SK-N-SH treated with all-trans-retinoic acid at 6 μM for 48 hours (cell line): ENCODE measurements around the gene ZDHHC3.

Experiments
- ATAC-seq: fragments of 200-7000 bp; cut with Tn5 transposase; 3 replicates; pipeline ENCODE4 v1.9.1; 2020; ENCODE audit warnings: mild to moderate bottlenecking, moderate library complexity
- ARNTL ChIP-seq: fragments of 450-650 bp; formaldehyde crosslinking; IDR thresholded peaks from 2 replicates; pipeline ENCODE4 v1.5.0; 2020; ENCODE audit warnings: low read depth, mild to moderate bottlenecking, moderate library complexity, borderline replicate concordance
- BACH2 ChIP-seq: fragments of 250-450 bp; sonication (Bioruptor Pico); IDR thresholded peaks from 2 replicates; pipeline ENCODE4 v1.9.0; 2021; ENCODE audit warnings: mild to moderate bottlenecking, borderline replicate concordance
- CREB5 ChIP-seq: fragments of 250-450 bp; sonication (Bioruptor Pico); IDR thresholded peaks from 2 replicates; pipeline ENCODE4 v1.5.1; 2020; ENCODE audit warnings: low read depth, mild to moderate bottlenecking, moderate library complexity
- CSDC2 ChIP-seq: fragments of 250-450 bp; sonication (Bioruptor Pico); IDR thresholded peaks from 2 replicates; pipeline ENCODE4 v1.5.0; 2020; ENCODE audit warnings: mild to moderate bottlenecking, moderate library complexity
- CSRNP3 ChIP-seq: fragments of 250-450 bp; sonication (Bioruptor Pico); IDR thresholded peaks from 2 replicates; pipeline ENCODE4 v1.5.1; 2021; ENCODE audit warnings: mild to moderate bottlenecking, moderate library complexity
- ESRRG ChIP-seq: fragments of 250-450 bp; sonication (Bioruptor Pico); IDR thresholded peaks from 2 replicates; pipeline ENCODE4 v1.6.1; 2021; ENCODE audit warnings: mild to moderate bottlenecking
- GLIS3 ChIP-seq: fragments of 250-450 bp; sonication (Bioruptor Pico); IDR thresholded peaks from 2 replicates; pipeline ENCODE4 v1.5.0; 2020; ENCODE audit warnings: mild to moderate bottlenecking, moderate library complexity
- ISL1 ChIP-seq: fragments of 250-450 bp; sonication (Bioruptor Pico); IDR thresholded peaks from 2 replicates; pipeline ENCODE4 v2.1.2; 2022; ENCODE audit warnings: mild to moderate bottlenecking, moderate library complexity
- OSR1 ChIP-seq: fragments of 250-450 bp; sonication (Bioruptor Pico); IDR thresholded peaks from 2 replicates; pipeline ENCODE4 v1.8.0; 2022; ENCODE audit warnings: moderate library complexity, mild to moderate bottlenecking, inconsistent platforms
- PATZ1 ChIP-seq: fragments of 250-450 bp; sonication (Bioruptor Pico); IDR thresholded peaks from 2 replicates; pipeline ENCODE4 v1.8.0; 2020; ENCODE audit warnings: mild to moderate bottlenecking, moderate library complexity, borderline replicate concordance
- POU6F1 ChIP-seq: fragments of 250-450 bp; sonication (Bioruptor Pico); IDR thresholded peaks from 2 replicates; pipeline ENCODE4 v1.8.0; 2021; ENCODE audit warnings: low read depth, mild to moderate bottlenecking, moderate library complexity, borderline replicate concordance
- PPARA ChIP-seq: fragments of 250-450 bp; sonication (Bioruptor Pico); IDR thresholded peaks from 2 replicates; pipeline ENCODE4 v1.5.0; 2020; ENCODE audit warnings: mild to moderate bottlenecking, borderline replicate concordance
- RARB ChIP-seq: fragments of 250-450 bp; sonication (Bioruptor Pico); IDR thresholded peaks from 2 replicates; pipeline ENCODE4 v1.8.0; 2021; ENCODE audit warnings: mild to moderate bottlenecking, moderate library complexity
- SNAI2 ChIP-seq: fragments of 250-450 bp; sonication (Bioruptor Pico); IDR thresholded peaks from 2 replicates; pipeline ENCODE4 v1.5.0; 2020; ENCODE audit warnings: mild to moderate bottlenecking, moderate library complexity
- TCF4 ChIP-seq: fragments of 250-450 bp; sonication (Bioruptor Pico); IDR thresholded peaks from 2 replicates; pipeline ENCODE4 v1.8.0; 2021; ENCODE audit warnings: mild to moderate bottlenecking, moderate library complexity, borderline replicate concordance
- TOX ChIP-seq: fragments of 250-450 bp; sonication (Bioruptor Pico); IDR thresholded peaks from 2 replicates; pipeline ENCODE4 v1.8.0; 2021; ENCODE audit warnings: mild to moderate bottlenecking, moderate library complexity, borderline replicate concordance
- ZFP3 ChIP-seq: fragments of 250-450 bp; sonication (Bioruptor Pico); IDR thresholded peaks from 2 replicates; pipeline ENCODE4 v1.5.0; 2020; ENCODE audit warnings: mild to moderate bottlenecking, moderate library complexity
- ZFP30 ChIP-seq: fragments of 450-650 bp; formaldehyde crosslinking; IDR thresholded peaks from 2 replicates; pipeline ENCODE4 v1.5.0; 2022; ENCODE audit warnings: mild to moderate bottlenecking, moderate library complexity
- ZNF565 ChIP-seq: fragments of 450-650 bp; formaldehyde crosslinking; conservative IDR thresholded peaks from 2 replicates; pipeline ENCODE4 v1.5.0; 2020; ENCODE audit warnings: low read depth, mild to moderate bottlenecking, moderate library complexity
- ZNF8 ChIP-seq: fragments of 450-650 bp; formaldehyde crosslinking; IDR thresholded peaks from 2 replicates; pipeline ENCODE4 v1.5.0; 2020; ENCODE audit warnings: mild to moderate bottlenecking, moderate library complexity

ZDHHC3 gene

DNA sequence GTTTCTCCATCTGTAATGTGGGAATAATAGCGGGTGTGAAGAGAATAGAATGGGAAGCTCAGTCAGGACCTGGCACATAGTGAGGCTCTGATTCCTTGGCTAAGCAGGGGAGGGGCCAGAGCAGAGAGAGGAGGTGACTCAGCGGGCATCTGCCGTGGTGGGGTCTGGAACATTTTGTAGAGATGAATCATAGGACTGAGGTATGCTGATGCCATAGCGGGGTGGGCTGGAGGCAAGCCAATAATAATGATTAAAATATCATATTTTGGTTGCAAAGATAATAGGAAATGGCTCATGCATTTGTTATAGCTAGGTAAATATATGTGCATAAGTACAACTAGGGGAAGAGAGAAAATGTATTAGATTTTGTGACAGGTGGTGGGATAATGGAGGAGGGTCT, 90.4 kb downstream of the ZDHHC3 start:
- TF ChIP-seq SNAI2 (CRISPR knock-in tag): 0 out of 2 replicates have a peak, but pooled peaks have one; percentile 41
- no peak for TF ChIP-seq ZNF8 (CRISPR knock-in tag)
- TF ChIP-seq ARNTL (CRISPR knock-in tag): no peak
- TF ChIP-seq RARB (CRISPR knock-in tag): no peak
- peak; percentile 63 for TF ChIP-seq ISL1
- TF ChIP-seq PATZ1 (CRISPR knock-in tag): peak; percentile 36; the same call in 1 of the 2 replicates
- TF ChIP-seq, all 23 proteins: peak for 3
- peak; percentile 92 for ATAC-seq

DNA sequence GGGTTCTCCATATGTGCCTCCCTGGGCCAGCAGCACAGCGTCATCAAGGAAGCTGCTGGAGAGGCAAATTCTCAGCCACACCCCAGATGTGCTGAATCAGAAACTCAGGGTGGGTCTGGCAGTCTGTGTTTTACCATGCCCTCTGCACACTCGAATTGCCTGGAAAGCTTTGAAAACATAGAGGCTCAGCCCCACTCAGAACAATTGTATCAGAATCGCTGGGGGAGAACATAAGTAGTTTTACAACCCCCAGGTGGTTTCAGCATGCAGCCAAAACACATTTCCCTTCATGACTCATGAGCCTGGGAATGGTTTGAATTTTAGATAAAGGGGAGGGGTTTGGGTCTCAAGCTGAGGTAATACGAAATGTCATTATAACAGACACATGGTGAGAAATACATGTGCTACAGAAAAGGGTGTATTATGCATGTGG, 92.0 kb downstream of the ZDHHC3 start:
- ATAC-seq: peak; percentile 72
- TF ChIP-seq ZNF8 (CRISPR knock-in tag) (no peak), RARB (CRISPR knock-in tag) (no peak), ISL1 (peak; percentile 59), ZFP3 (CRISPR knock-in tag) (no peak), SNAI2 (CRISPR knock-in tag) (no peak), ZNF565 (CRISPR knock-in tag) (no peak), OSR1 (CRISPR knock-in tag) (no peak), PATZ1 (CRISPR knock-in tag) (peak; percentile 98; the same call in 1 of the 2 replicates), CSDC2 (CRISPR knock-in tag) (no peak)

GRCh38 chr3:44883213-44883955, 92.6 kb downstream of the ZDHHC3 start:
- no peak for ATAC-seq
- TF ChIP-seq ZNF565 (CRISPR knock-in tag) (no peak), RARB (CRISPR knock-in tag) (no peak), POU6F1 (no peak), BACH2 (CRISPR knock-in tag) (no peak), ZFP30 (CRISPR knock-in tag) (no peak), ESRRG (CRISPR knock-in tag) (no peak), SNAI2 (CRISPR knock-in tag) (no peak)
- TF ChIP-seq, all 23 proteins: peak for 0

- TF ChIP-seq PATZ1 (CRISPR knock-in tag): no peak
- no peak for TF ChIP-seq SNAI2 (CRISPR knock-in tag)
- TF ChIP-seq CSRNP3 (CRISPR knock-in tag): no peak
- TF ChIP-seq ZNF565 (CRISPR knock-in tag): no peak
- no peak for TF ChIP-seq ARNTL (CRISPR knock-in tag)
- no peak for TF ChIP-seq CREB5 (CRISPR knock-in tag)
- no peak for TF ChIP-seq OSR1 (CRISPR knock-in tag)
- TF ChIP-seq BACH2 (CRISPR knock-in tag): no peak
- no peak for TF ChIP-seq GLIS3 (CRISPR knock-in tag)
- TF ChIP-seq TCF4: no peak
- TF ChIP-seq TOX (CRISPR knock-in tag): no peak
- no peak for TF ChIP-seq ZNF8 (CRISPR knock-in tag)
- TF ChIP-seq PPARA (CRISPR knock-in tag): no peak
- TF ChIP-seq ZFP3 (CRISPR knock-in tag): no peak
- ATAC-seq: no peak
Measured at GRCh38 chr3:44880284-44880683, 95.7 kb downstream of the ZDHHC3 start.
